DND-41 (cell line): ENCODE measurements around the gene DLGAP4.

ENCODE experiments used
- EZH2 ChIP-seq: IDR thresholded peaks from 3 replicates; pipeline ENCODE4 v1.6.1; 2012; ENCODE audit warnings: borderline replicate concordance, low read depth, mild to moderate bottlenecking, moderate library complexity, low read length, inconsistent platforms; ENCODE audit not compliant: severe bottlenecking
- TF ChIP-seq, protein P1 (sequence below): IDR thresholded peaks from 2 replicates; pipeline ENCODE4 v1.5.1; 2012; ENCODE audit warnings: borderline replicate concordance, low read length, moderate library complexity, mild to moderate bottlenecking; ENCODE audit not compliant: poor library complexity, severe bottlenecking; ENCODE audit errors: extremely low read depth

DNA sequence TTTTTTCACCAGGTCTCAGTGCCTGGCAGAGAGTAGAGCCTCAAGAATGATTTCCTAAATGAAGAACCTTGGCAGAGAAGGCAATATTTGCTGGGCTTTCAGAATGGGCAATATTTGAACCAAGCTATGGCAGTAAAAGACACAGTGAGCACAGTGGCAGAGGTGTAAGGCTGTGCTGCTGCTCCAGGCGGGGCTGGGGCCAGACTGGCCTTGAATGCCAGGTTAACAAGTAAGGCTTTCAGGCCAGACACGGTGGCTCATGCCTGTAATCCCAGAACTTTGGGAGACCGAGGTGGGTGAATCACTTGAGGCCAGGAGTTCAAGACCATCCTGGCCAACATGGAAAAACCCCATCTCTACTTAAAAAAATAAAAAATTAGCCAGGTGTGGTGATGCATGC lies 226.7 kb downstream of the DLGAP4 start:
- TF ChIP-seq, protein P1, sequence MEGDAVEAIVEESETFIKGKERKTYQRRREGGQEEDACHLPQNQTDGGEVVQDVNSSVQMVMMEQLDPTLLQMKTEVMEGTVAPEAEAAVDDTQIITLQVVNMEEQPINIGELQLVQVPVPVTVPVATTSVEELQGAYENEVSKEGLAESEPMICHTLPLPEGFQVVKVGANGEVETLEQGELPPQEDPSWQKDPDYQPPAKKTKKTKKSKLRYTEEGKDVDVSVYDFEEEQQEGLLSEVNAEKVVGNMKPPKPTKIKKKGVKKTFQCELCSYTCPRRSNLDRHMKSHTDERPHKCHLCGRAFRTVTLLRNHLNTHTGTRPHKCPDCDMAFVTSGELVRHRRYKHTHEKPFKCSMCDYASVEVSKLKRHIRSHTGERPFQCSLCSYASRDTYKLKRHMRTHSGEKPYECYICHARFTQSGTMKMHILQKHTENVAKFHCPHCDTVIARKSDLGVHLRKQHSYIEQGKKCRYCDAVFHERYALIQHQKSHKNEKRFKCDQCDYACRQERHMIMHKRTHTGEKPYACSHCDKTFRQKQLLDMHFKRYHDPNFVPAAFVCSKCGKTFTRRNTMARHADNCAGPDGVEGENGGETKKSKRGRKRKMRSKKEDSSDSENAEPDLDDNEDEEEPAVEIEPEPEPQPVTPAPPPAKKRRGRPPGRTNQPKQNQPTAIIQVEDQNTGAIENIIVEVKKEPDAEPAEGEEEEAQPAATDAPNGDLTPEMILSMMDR, result no peak
- TF ChIP-seq EZH2, result no peak
